ENCODE measurements around the gene APOC4. TPM values are rescaled to one million over a fixed set of nuclear protein-coding genes. Genes with fewer than 3 reads are reported as not detected.

Gene APOC4
- total and polyA plus RNA-seq, 4 donors, result 1.0 to 420 (median 275) TPM

- TF ChIP-seq, protein P1, sequence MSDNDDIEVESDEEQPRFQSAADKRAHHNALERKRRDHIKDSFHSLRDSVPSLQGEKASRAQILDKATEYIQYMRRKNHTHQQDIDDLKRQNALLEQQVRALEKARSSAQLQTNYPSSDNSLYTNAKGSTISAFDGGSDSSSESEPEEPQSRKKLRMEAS (IDR thresholded peaks at IDR 0.05), result no peak
- TF ChIP-seq TAF1 (conservative IDR thresholded peaks at IDR 0.05) (no peak), HNF4A (conservative IDR thresholded peaks at IDR 0.05) (no peak), GABPA (IDR thresholded peaks at IDR 0.05 in 1 of 2, conservative IDR thresholded peaks at IDR 0.05 in 1 of 2) (no peak), EGR1 (IDR thresholded peaks at IDR 0.05; ENCODE audit: low read depth in 2 of 2) (no peak), SP1 (IDR thresholded peaks at IDR 0.05) (no peak), JUND (IDR thresholded peaks at IDR 0.05) (no peak), FOXA1 (IDR thresholded peaks at IDR 0.05) (no peak), CTCF (IDR thresholded peaks at IDR 0.05; ENCODE audit: low read depth, low read length, missing input control) (no peak), HNF4G (IDR thresholded peaks at IDR 0.05) (no peak), FOXA2 (IDR thresholded peaks at IDR 0.05) (no peak), RXRA (IDR thresholded peaks at IDR 0.05) (no peak)
- TF ChIP-seq, protein P2, sequence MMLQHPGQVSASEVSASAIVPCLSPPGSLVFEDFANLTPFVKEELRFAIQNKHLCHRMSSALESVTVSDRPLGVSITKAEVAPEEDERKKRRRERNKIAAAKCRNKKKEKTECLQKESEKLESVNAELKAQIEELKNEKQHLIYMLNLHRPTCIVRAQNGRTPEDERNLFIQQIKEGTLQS (IDR thresholded peaks at IDR 0.05), result no peak
- H3K27me3 ChIP-seq (ENCODE audit: control insufficient read depth in 4 of 4, insufficient read depth in 4 of 4, low read length in 3 of 4), result no peaks in the 10 kb centered on the region
- DNase-seq (ENCODE audit: low spot score), result no peak
- peak overlapping the region; percentile 69 to 98 for H3K9ac ChIP-seq (ENCODE audit: low read depth in 1 of 2, low read length in 2 of 2)
- H3K9me3 ChIP-seq (ENCODE audit: control insufficient read depth in 4 of 4, low read length in 3 of 4), result no peaks in the 10 kb centered on the region
- peak overlapping the region; percentile 66 to 87 (median 84) for H3K4me3 ChIP-seq (ENCODE audit: low read depth in 1 of 3, low read length in 3 of 3)
- WGBS, result 40% methylated on average over 13 of the region's 13 CpGs
- H3K36me3 ChIP-seq (ENCODE audit: control insufficient read depth in 4 of 4, insufficient read depth in 3 of 4, low read depth in 1 of 4, low read length in 3 of 4), result no peaks in the 10 kb centered on the region
- peak overlapping the region; percentile 82 to 93 for H3K27ac ChIP-seq (ENCODE audit: low read depth in 1 of 2, low read length in 2 of 2)
- peaks cover 0 to 59% (median 35%) of the 10 kb centered on the region in 4 donors for H3K4me1 ChIP-seq (ENCODE audit: control insufficient read depth in 4 of 4, insufficient read depth in 4 of 4, low read length in 3 of 4)
Observed at GRCh38 chr19:44947041-44947581, 5.1 kb downstream of the APOC4 start.

GRCh38 chr19:44948237-44948636 is 6.2 kb downstream of the APOC4 start:
- no peak overlapping the region for H3K9ac ChIP-seq (ENCODE audit: low read depth in 1 of 2, low read length in 2 of 2)
- 43% methylated on average over 5 of the region's 5 CpGs for WGBS
- peaks cover 0 to 58% (median 36%) of the 10 kb centered on the region in 4 donors for H3K4me1 ChIP-seq (ENCODE audit: control insufficient read depth in 4 of 4, insufficient read depth in 4 of 4, low read length in 3 of 4)
- H3K27ac ChIP-seq (ENCODE audit: low read depth in 1 of 2, low read length in 2 of 2), result peak overlapping the region in 1 of 2 donors; percentile 40
- TF ChIP-seq HNF4A (conservative IDR thresholded peaks at IDR 0.05) (no peak), CTCF (IDR thresholded peaks at IDR 0.05; ENCODE audit: low read depth, low read length, missing input control) (no peak), GABPA (IDR thresholded peaks at IDR 0.05 in 1 of 2, conservative IDR thresholded peaks at IDR 0.05 in 1 of 2) (no peak), REST (IDR thresholded peaks at IDR 0.05) (no peak), HNF4G (IDR thresholded peaks at IDR 0.05) (no peak), JUND (IDR thresholded peaks at IDR 0.05) (no peak)
- TF ChIP-seq, protein P2 (IDR thresholded peaks at IDR 0.05), result no peak
- TF ChIP-seq, protein P1 (IDR thresholded peaks at IDR 0.05), result no peak
- no peak for DNase-seq (ENCODE audit: low spot score)
- peak overlapping the region in 1 of 3 donors; percentile 7 for H3K4me3 ChIP-seq (ENCODE audit: low read depth in 1 of 3, low read length in 3 of 3)
- H3K27me3 ChIP-seq (ENCODE audit: control insufficient read depth in 4 of 4, insufficient read depth in 4 of 4, low read length in 3 of 4), result no peaks in the 10 kb centered on the region
- H3K36me3 ChIP-seq (ENCODE audit: control insufficient read depth in 4 of 4, insufficient read depth in 3 of 4, low read depth in 1 of 4, low read length in 3 of 4), result no peaks in the 10 kb centered on the region
- no peaks in the 10 kb centered on the region for H3K9me3 ChIP-seq (ENCODE audit: control insufficient read depth in 4 of 4, low read length in 3 of 4)

All from liver (tissue), 9 donors.